GM19324 (cell line): ENCODE results near the gene URI1.
A peak's percentile ranks its signal among the peaks of the same experiment; 100 is the strongest.
"Not testable (repeated sequence)": the region's sequence is repeated elsewhere in the genome, so short reads cannot be mapped to it uniquely, and the experiment has no call there.

ENCODE experiments used
- ATAC-seq: cut with Tn5 transposase; IDR thresholded peaks from one replicate; pipeline ENCODE4 v1.9.1; 2021; ENCODE audit warnings: mild to moderate bottlenecking, moderate library complexity; ENCODE audit not compliant: unreplicated experiment, low FRiP score

URI1 gene

GRCh38 chr19:29940971-29941585 is 961 bp upstream of the URI1 start:
- no peak for ATAC-seq

DNA sequence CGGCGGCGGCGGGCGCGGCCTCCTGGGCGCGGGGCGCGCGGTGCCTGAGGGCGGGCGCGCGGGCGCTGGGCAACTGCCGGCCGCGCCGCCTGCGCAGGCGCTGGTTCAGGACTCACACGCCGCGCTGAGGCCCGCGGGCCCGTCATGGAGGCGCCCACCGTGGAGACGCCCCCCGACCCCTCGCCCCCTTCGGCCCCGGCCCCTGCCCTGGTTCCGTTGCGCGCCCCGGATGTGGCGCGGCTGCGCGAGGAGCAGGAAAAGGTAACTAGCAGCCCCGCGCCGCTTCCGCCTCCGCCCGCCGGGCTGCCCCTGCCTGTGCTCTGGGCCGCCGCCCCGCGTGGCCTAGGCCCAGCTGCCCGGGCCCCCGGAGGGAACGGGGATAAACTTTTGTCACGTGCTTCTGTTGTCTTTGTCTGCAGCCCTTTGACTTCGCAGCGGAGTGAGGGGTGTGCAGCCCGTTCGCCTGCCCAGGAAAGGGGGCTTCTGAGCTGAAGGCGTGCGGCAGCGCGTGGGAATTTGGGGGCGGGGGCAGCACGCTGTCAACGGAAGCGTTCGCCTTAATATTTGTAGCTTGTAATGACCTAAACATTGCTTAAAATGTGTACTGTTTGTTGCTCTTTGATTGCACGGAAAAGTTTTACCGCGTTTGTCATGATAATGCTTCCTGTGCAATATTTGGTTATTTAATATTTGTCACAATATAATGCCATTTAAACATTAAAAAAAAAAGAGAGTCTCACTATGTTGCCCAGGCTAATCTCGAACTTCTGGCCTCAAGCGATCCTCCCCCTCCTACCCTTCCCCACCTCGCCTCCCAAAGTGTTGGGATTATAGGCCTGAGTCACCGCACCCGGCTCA is 594 bp downstream of the URI1 start:
- peak; percentile 81 for ATAC-seq

DNA sequence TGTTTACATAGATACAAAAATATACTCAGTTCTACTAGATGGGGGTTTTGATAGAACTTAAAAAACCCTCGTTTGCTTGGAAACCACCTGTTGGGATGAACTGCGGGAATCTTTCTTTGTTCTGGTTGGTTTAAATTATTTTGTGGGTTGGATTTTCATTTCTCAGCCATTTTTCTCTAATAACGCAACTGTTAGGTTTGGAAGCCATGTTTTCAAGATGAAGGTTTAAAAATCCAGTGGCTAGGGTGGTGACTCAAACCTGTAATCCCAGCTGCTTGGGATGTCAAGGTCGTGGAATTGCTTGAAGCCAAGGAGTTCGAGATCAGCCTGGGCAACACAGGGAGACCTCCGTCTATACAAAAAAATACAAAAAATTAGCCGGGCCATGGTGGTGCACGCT is 1.6 kb downstream of the URI1 start:
- no peak for ATAC-seq

DNA sequence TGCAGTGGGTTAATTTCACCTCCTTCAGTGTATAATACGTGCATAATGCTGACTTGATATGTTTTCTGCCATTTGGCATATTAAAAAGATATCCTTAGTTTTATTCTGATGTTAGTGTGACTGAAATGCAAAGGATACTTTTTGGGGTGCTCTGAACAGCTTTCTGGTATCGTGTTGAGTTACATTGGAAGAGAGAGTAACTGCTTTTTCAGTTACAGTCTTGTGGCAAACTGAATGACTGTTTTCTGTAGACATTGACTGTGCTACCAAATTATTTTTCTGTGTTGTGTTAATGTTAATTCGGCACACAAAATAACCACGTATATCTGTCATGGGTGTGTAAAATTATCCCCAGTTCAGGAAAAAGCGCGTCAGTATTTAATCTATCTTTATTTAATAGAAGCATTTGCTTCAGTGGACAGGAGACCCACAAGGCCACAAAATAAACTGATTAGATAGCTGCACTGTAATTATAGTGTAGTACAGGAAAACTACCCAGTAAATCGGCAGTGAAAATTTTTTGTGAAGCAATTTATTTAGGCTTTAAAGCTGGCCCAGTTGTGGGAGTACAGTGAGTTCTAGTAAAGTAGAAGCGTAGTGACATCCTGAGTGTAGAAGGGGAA is 2.5 kb downstream of the URI1 start:
- ATAC-seq, result no peak

DNA sequence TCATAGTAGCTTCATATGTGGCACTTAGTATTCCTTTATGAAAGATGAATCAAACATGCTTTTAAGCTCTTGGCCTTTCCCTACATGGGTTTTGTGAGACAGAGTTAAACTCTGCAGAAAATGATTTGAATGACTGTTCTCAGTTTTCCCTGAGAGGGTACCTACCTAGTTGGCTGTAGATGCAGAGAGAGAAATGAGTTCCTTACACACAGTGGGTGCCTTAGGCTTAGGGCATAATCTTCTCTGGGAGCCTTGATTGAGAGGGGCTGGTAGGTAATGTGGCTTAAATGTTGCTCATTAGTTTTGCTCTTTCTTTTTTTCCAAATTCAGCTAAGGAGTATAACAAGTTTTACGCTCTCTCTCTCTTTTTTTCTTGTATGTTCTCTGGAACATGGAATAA is 3.0 kb downstream of the URI1 start:
- no peak for ATAC-seq

- ATAC-seq, result no peak
These were observed 3.4 kb downstream of the URI1 start for GRCh38 chr19:29945433-29945832.

DNA sequence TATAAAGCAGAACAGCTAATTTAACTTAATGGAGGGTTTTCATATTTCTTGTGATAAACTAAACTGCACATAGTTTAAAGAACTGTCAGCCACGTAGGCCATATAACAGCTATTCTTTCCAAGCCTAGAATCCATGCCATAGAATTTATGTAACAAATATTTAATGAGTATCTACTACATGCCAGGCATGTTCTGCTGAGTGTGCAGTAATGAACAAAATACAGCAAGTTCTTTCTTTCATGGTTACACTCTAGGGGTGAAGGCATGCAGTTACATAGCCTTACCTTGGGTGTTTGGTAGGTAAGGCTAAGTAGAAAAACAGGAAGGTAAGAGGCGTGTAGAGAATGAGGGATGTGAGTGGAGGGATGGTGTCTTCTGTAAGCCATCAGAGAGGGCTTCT is 4.6 kb downstream of the URI1 start:
- no peak for ATAC-seq

- no peak for ATAC-seq
These were observed 5.8 kb downstream of the URI1 start for GRCh38 chr19:29947871-29948270.

- ATAC-seq, result not testable (repeated sequence)
These were observed 6.9 kb downstream of the URI1 start for GRCh38 chr19:29948759-29949470.

GRCh38 chr19:29952177-29952576 is 10.1 kb downstream of the URI1 start:
- no peak for ATAC-seq

GRCh38 chr19:29952646-29953045 is 10.6 kb downstream of the URI1 start:
- ATAC-seq, result no peak

- ATAC-seq, result no peak
These were observed 11.6 kb downstream of the URI1 start for GRCh38 chr19:29953352-29954247.

DNA sequence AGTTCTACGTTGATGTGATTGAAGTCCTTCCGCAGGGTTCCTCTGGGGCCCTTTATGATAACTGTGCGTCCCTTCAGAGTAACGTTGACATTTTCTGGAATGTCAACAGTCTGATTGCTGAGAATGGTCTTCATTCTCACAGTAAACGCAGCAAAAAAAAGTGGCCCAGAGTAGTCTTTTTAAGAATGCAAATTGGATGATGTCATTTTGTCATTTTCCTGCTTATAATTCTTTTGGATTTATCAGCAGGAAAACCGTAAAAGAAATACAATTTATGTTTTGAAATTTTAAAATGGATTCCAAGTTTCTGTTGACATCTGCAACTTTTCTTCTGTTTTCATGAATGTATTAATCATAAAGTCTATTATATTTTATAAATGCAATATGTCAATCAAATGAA is 14.8 kb downstream of the URI1 start:
- ATAC-seq, result no peak

- no peak for ATAC-seq
These were observed 19.3 kb downstream of the URI1 start for GRCh38 chr19:29961311-29961710.

DNA sequence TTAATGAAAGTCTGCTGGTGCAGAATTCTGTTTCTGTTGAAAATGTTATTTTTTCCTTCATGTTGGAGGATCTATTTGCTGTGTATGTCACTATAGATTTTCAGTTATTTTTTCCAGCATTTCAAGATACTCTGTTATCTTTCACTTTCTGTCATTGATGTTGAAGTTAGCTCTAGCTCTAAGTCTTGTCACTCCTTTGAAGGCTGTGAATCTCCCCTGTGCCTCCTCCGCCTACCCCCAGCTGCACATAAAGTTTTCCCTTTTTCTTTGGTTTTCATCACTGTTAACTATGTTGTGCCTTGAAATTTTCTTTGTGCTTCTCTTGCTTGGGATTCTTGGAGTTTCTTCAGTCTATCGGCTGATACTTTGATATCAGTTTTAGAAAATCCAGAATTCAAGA is 20.8 kb downstream of the URI1 start:
- no peak for ATAC-seq

DNA sequence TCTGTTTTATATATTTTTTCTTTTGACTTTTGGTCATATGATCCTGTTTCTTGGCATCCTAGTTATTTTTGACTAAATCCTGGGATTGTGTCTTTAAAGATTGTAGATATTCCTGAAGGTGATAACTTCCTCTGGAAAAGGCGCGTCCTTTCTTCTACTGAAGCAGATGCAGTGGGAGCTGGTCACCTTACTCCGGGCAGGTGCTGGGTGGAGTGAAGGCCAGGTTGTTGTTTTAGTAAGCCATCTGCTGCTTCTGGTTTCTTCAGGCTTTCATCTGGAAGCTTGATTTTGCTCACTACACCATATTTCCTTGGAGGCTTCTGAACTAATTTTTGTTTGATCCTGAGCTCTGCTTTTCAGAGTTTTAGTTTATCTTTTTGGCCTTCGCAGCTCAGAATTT is 21.5 kb downstream of the URI1 start:
- no peak for ATAC-seq

DNA sequence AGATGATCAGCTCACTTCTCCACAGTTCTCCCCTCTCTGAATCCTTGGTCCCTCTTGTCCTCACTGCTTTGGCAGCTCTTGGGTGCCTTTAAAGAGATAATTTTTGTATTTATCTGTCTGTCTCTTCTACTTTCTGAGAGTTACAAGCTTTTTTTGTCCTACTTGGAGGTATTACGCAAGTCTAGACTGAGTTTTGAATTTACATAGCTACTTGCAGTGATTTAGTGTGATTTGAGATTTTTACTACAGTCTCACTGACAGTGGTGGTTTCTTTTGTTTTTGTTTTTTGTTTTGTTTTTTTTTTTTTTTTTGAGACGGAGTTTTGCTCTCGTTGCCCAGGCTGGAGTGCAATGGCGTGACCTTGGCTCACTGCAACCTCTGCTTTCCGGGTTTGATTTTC is 22.1 kb downstream of the URI1 start:
- no peak for ATAC-seq

GRCh38 chr19:29965492-29965891 is 23.5 kb downstream of the URI1 start:
- no peak for ATAC-seq

DNA sequence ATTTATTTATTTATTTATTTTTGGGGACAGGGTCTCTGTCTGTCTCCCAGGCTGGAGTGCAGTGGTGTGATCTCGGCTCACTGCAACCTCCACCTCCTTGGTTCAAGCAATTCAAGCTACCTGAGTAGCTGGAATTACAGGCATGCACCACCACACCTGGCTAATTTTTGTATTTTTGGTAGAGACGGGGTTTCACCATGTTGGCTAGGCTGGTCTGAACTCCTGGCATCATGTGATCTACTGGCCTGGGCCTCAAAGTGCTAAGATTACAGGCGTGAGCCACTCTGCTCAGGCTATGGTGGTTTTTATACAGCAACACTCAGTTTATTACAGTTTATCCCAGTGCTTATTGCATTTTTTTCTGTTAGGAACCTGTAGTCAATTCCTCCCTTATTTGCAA is 24.1 kb downstream of the URI1 start:
- ATAC-seq, result not testable (repeated sequence)

DNA sequence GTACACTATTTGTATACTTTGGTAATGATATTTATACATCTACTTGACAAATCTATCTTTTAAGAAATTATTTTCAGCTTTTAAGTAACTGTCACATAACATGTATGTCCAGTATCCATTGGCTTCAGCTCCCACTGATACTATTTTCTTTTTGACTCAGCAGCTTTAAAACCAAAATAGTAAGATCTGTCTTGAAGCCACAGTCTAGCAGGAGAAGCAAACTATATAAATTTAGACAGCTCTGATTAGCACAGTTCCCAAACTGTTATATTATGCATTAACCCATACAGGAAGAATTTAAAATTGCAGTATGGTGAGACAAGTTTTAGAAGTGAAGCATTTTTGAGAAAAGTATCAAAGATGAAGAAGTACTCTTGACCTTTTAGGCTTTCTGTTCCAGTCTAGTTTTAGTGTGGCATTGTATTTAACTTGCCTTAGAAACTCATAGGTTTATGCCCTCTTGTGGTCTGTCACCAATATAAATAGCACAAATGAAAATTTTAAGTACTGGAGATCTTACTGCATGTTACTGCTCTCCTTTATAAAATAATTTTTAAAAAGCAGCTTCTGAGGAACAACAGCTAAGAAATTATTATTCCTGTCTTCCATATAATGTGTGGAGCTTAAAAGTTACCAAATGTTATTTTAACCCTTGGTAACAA is 24.7 kb downstream of the URI1 start:
- ATAC-seq, result no peak
